Omental fat pad (tissue), 4 donors: ENCODE results near the gene GFPT1. TPM values are rescaled to one million over a fixed set of nuclear protein-coding genes. Genes with fewer than 3 reads are reported as not detected.
A peak's percentile ranks its signal among the peaks of the same experiment; 100 is the strongest.
"Not testable (repeated sequence)": the region's sequence is repeated elsewhere in the genome, so short reads cannot be mapped to it uniquely, and the experiment has no call there.

Experiments
- ATAC-seq: fragments of 150-250 bp; one replicate; pipeline ENCODE4 v1.9.1; 2016; ENCODE audit warnings: mild to moderate bottlenecking, moderate library complexity; ENCODE audit not compliant: low FRiP score
- DNase-seq: peaks from one replicate; pipeline ENCODE4 v3.0.0-alpha.2; 2019; ENCODE audit warnings: low spot score
- CTCF ChIP-seq, 3 donors: fragments of 450-650 bp; IDR thresholded peaks; one replicate each; pipeline ENCODE4 v1.5.1; 2016 to 2017; ENCODE audit warnings: antibody characterized with exemption in 3 of 3, mild to moderate bottlenecking in 3 of 3, moderate library complexity in 2 of 3
- total RNA-seq, 4 donors: library from RNA; depleted of rRNA; stranded (reverse); fragments of >200 nt; gene quantifications; one replicate each; pipeline ENCODE4 v1.1.0, GENCODE V29; 2016

Gene GFPT1
- total RNA-seq, 4 donors from 2014 or later, result 32.9 to 105 (median 54.5) TPM

- TF ChIP-seq CTCF (IDR thresholded peaks at IDR 0.05), result no peak
- peak; percentile 57 for ATAC-seq
- DNase-seq, result no peak
Measured at GRCh38 chr2:69375494-69376353, 11.3 kb downstream of the GFPT1 start.

GRCh38 chr2:69372767-69373166 is 14.3 kb downstream of the GFPT1 start:
- DNase-seq (no peak), ATAC-seq (no peak)
- TF ChIP-seq CTCF (IDR thresholded peaks at IDR 0.05), result no peak

GRCh38 chr2:69369802-69370201 is 17.2 kb downstream of the GFPT1 start:
- ATAC-seq, result no peak
- no peak for TF ChIP-seq CTCF (IDR thresholded peaks at IDR 0.05)
- DNase-seq, result no peak

GRCh38 chr2:69368588-69368987 is 18.4 kb downstream of the GFPT1 start:
- TF ChIP-seq CTCF (IDR thresholded peaks at IDR 0.05), result no peak
- no peak for ATAC-seq
- no peak for DNase-seq

GRCh38 chr2:69359371-69359770 is 27.7 kb downstream of the GFPT1 start:
- no peak for TF ChIP-seq CTCF (IDR thresholded peaks at IDR 0.05)
- ATAC-seq (no peak), DNase-seq (no peak)

GRCh38 chr2:69358914-69359313 is 28.1 kb downstream of the GFPT1 start:
- ATAC-seq (no peak), DNase-seq (no peak)
- TF ChIP-seq CTCF (IDR thresholded peaks at IDR 0.05), result no peak

GRCh38 chr2:69356471-69356870 is 30.6 kb downstream of the GFPT1 start:
- no peak for DNase-seq
- no peak for ATAC-seq
- no peak for TF ChIP-seq CTCF (IDR thresholded peaks at IDR 0.05)

GRCh38 chr2:69354976-69355375 is 32.1 kb downstream of the GFPT1 start:
- ATAC-seq, DNase-seq: not testable (repeated sequence)
